B cell (primary cell): ENCODE data around the gene KLF7. TPM values are rescaled to one million over a fixed set of nuclear protein-coding genes. Genes with fewer than 3 reads are reported as not detected.

Experiments used
- ATAC-seq: fragments of 200-7000 bp; cut with Tn5 transposase; one replicate; pipeline ENCODE4 v1.10.0; 2021; ENCODE audit warnings: low read depth, mild to moderate bottlenecking, moderate number of reproducible peaks, moderate library complexity
- CTCF ChIA-PET: fragments of 350-600 bp; sonication (Branson Sonifier 250); formaldehyde crosslinking; loops from one replicate; lab custom pipeline; 2021; ENCODE audit warnings: antibody characterized with exemption, inconsistent platforms; lab: Charles Lee
- POLR2A ChIA-PET: fragments of 350-600 bp; sonication (Branson Sonifier 250); formaldehyde crosslinking; loops from one replicate; lab custom pipeline; 2021; ENCODE audit warnings: antibody characterized with exemption; lab: Charles Lee
- DNase-seq: peaks from one replicate; pipeline ENCODE4 v3.0.0; 2013
- H2AFZ ChIP-seq: 2 replicates; pipeline ENCODE4 v1.6.1; 2012; ENCODE audit warnings: mild to moderate bottlenecking, low read depth, low read length; ENCODE audit not compliant: insufficient read depth, poor library complexity, severe bottlenecking
- H3K27ac ChIP-seq, 2 donors: 1 replicate in 1 of 2; 2 replicates in 1 of 2; pipeline ENCODE4 v1.5.1; 2012 to 2013; ENCODE audit warnings: low read length in 2 of 2, mild to moderate bottlenecking in 2 of 2, moderate library complexity in 1 of 2
- H3K27me3 ChIP-seq, 4 experiments: fragments of 200-600 bp in 1 of 4; sonication (generic) in 1 of 4; replicated peaks in 1 of 4; 1 replicate in 2 of 4; 2 replicates in 2 of 4; pipeline versions ENCODE4 v1.6.1 to v1.7.0; 2013 to 2016; ENCODE audit warnings: low read length in 3 of 4, mild to moderate bottlenecking in 2 of 4, mixed read lengths in 1 of 4, moderate library complexity in 1 of 4; ENCODE audit not compliant: insufficient read depth in 4 of 4, control insufficient read depth in 3 of 4; ENCODE audit errors: control extremely low read depth in 1 of 4
- H3K36me3 ChIP-seq, 2 experiments: replicated peaks in 1 of 2; 1 replicate in 1 of 2; 2 replicates in 1 of 2; pipeline versions ENCODE4 v1.6.1 to v1.7.1; 2013; ENCODE audit warnings: low read length in 1 of 2; ENCODE audit not compliant: insufficient read depth in 2 of 2, control insufficient read depth in 1 of 2; ENCODE audit errors: control extremely low read depth in 1 of 2, extremely low read depth in 1 of 2
- H3K4me1 ChIP-seq, 2 donors: fragments of 200-600 bp in 1 of 2; sonication (generic) in 1 of 2; 1 replicate in 1 of 2; 2 replicates in 1 of 2; pipeline versions ENCODE4 v1.5.1 to v1.6.1; 2013 to 2017; ENCODE audit warnings: low read length in 2 of 2; ENCODE audit not compliant: control insufficient read depth in 2 of 2, insufficient read depth in 2 of 2
- H3K4me2 ChIP-seq: replicated peaks from 2 replicates; pipeline ENCODE3; 2012; ENCODE audit warnings: mild to moderate bottlenecking, low read depth, low read length; ENCODE audit not compliant: poor library complexity, severe bottlenecking
- H3K4me3 ChIP-seq, 5 experiments: fragments of 200-600 bp in 1 of 5; sonication (generic) in 1 of 5; 1 replicate in 3 of 5; 2 replicates in 2 of 5; pipeline versions ENCODE4 v1.5.1 to v1.7.0; 2011 to 2016; ENCODE audit warnings: low read length in 4 of 5, mild to moderate bottlenecking in 4 of 5, low read depth in 2 of 5, control low read depth in 1 of 5, moderate library complexity in 1 of 5; ENCODE audit not compliant: insufficient read depth in 1 of 5; ENCODE audit errors: control extremely low read depth in 1 of 5, extremely low read depth in 1 of 5
- H3K79me2 ChIP-seq: fragments of 200-600 bp; sonication (generic); one replicate; pipeline ENCODE4 v1.6.0; 2016; ENCODE audit warnings: low read length; ENCODE audit not compliant: control insufficient read depth, insufficient read depth
- H3K9ac ChIP-seq: fragments of 200-600 bp; sonication (generic); 2 replicates; pipeline ENCODE4 v1.6.1; 2017; ENCODE audit warnings: mild to moderate bottlenecking, low read length, moderate library complexity
- H3K9me3 ChIP-seq, 3 donors: one replicate each; pipeline versions ENCODE4 v1.6.1 to v1.7.1; 2013; ENCODE audit warnings: low read length in 2 of 3; ENCODE audit not compliant: control insufficient read depth in 2 of 3, insufficient read depth in 1 of 3; ENCODE audit errors: control extremely low read depth in 1 of 3
- H4K20me1 ChIP-seq: 2 replicates; pipeline ENCODE4 v1.6.0; 2012; ENCODE audit warnings: mild to moderate bottlenecking, low read length; ENCODE audit not compliant: insufficient read depth, control insufficient read depth, poor library complexity, severe bottlenecking
- H3K27ac Mint-ChIP-seq: one replicate; pipeline ENCODE4 v1.8.0; 2021; ENCODE audit warnings: mixed read lengths
- H3K27me3 Mint-ChIP-seq: one replicate; pipeline ENCODE4 v1.8.0; 2021; ENCODE audit warnings: mixed read lengths
- H3K4me1 Mint-ChIP-seq: one replicate; pipeline ENCODE4 v1.8.0; 2021; ENCODE audit warnings: mixed read lengths
- H3K4me3 Mint-ChIP-seq: one replicate; pipeline ENCODE4 v1.8.0; 2021; ENCODE audit warnings: mixed read lengths
- H3K9me3 Mint-ChIP-seq: one replicate; pipeline ENCODE4 v1.8.0; 2022; ENCODE audit warnings: mixed read lengths; ENCODE audit not compliant: insufficient read depth
- EZH2 ChIP-seq: IDR thresholded peaks from 2 replicates; pipeline ENCODE4 v1.6.1; 2012; ENCODE audit warnings: borderline replicate concordance, low read depth, mild to moderate bottlenecking, moderate library complexity, low read length; ENCODE audit not compliant: insufficient read depth, poor library complexity, severe bottlenecking
- WGBS: methylation state at CpG from one replicate; pipeline ENCODE4 v1.1.5; 2013; ENCODE audit warnings: missing lambda C conversion rate; ENCODE audit not compliant: insufficient coverage; 5-methylcytosine and 5-hydroxymethylcytosine counted together
- intact Hi-C: fragments of 100-400 bp; cut with micrococcal nuclease; formaldehyde crosslinking; loops from one replicate; pipeline ENCODE4 v1.10.0; 2022
- polyA plus RNA-seq: library from polyadenylated mRNA; depleted of rRNA; stranded (reverse); fragments of >200 nt; gene quantifications from 2 replicates; pipeline ENCODE4 v1.2.3, GENCODE V29; 2012
- total RNA-seq, 2 donors: library from RNA; stranded (reverse); fragments of 120-200 nt in 1 of 2; gene quantifications; 1 replicate in 1 of 2; 2 replicates in 1 of 2; pipeline versions ENCODE4 v1.2.3 to v1.2.4, GENCODE V29; 2013 to 2022
- TF ChIP-seq, protein P1 (sequence below): fragments of 200-600 bp; IDR thresholded peaks from one replicate; pipeline ENCODE4 v1.8.0; 2022; ENCODE audit warnings: antibody characterized with exemption, mild to moderate bottlenecking

The KLF7 gene
- total and polyA plus RNA-seq, 2 donors (not counting 1 experiment from before 2014, with no cell fraction given) = 46.2 to 93.2 TPM

DNA sequence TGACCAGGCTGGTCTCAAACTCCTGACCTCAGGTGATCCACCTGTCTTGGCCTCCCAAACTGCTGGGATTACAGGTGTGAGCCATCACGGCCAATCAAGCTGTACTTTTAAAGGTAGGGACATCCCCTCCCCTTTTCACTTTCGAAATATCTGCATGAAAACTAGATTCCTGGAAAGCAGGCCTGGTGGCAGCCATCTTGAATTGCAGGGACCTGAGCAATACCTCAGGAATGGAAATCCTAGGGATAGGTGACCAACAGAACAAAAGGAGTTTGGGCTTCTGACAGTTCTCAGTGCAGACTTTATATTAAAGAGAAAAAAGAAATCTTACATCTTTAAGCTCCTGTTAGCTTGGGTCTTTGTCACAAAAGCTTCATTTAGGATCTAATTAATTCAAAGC, 62.6 kb downstream of the KLF7 start:
- no peak for ATAC-seq
- H3K79me2 ChIP-seq = peaks cover 15% of the 10 kb centered on the region
- 92% methylated on average over 2 of the region's 2 CpGs for WGBS

DNA sequence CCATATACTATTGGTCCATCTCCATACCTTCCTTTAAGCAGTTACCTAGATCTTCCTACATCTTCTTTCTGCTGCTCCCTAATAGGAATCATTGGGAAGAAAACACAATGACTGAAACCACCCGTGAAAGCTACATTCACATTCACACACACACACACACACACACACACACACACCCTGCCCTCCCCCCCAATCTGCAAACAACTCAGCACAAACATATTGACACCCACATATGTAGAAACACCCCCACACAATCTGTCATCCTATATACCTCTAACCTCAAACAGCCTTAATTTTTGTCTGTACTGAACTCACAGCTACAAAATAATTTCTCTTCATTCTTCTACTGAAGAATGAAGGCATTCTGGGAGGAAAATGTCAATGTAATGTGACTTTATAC, 63.8 kb downstream of the KLF7 start:
- H3K4me3 ChIP-seq = no peak overlapping the region
- Mint-ChIP-seq H3K27ac (no peak overlapping the region), H3K27me3 (no peaks in the 10 kb centered on the region), H3K4me1 (peaks cover 12% of the 10 kb centered on the region), H3K4me3 (no peak overlapping the region), H3K9me3 (no peaks in the 10 kb centered on the region)
- no peak for ATAC-seq
- no peak overlapping the region for H3K4me2 ChIP-seq
- TF ChIP-seq, protein P1, sequence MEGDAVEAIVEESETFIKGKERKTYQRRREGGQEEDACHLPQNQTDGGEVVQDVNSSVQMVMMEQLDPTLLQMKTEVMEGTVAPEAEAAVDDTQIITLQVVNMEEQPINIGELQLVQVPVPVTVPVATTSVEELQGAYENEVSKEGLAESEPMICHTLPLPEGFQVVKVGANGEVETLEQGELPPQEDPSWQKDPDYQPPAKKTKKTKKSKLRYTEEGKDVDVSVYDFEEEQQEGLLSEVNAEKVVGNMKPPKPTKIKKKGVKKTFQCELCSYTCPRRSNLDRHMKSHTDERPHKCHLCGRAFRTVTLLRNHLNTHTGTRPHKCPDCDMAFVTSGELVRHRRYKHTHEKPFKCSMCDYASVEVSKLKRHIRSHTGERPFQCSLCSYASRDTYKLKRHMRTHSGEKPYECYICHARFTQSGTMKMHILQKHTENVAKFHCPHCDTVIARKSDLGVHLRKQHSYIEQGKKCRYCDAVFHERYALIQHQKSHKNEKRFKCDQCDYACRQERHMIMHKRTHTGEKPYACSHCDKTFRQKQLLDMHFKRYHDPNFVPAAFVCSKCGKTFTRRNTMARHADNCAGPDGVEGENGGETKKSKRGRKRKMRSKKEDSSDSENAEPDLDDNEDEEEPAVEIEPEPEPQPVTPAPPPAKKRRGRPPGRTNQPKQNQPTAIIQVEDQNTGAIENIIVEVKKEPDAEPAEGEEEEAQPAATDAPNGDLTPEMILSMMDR = no peak
- TF ChIP-seq EZH2 = no peak
- POLR2A ChIA-PET = no interaction called here
- H3K9ac ChIP-seq = no peak overlapping the region
- no peak overlapping the region for H3K27ac ChIP-seq
- CTCF ChIA-PET = no interaction called here
- no peak overlapping the region for H2AFZ ChIP-seq
- WGBS = 89% methylated on average over 1 of the region's 1 CpG
- H3K36me3 ChIP-seq = peaks cover 0 to 13% of the 10 kb centered on the region in 2 experiments
- intact Hi-C loops = no loop called here
- H4K20me1 ChIP-seq = no peaks in the 10 kb centered on the region
- H3K79me2 ChIP-seq = peaks cover 18% of the 10 kb centered on the region
- DNase-seq = no peak
- no peaks in the 10 kb centered on the region for H3K27me3 ChIP-seq
- H3K4me1 ChIP-seq = no peaks in the 10 kb centered on the region
- H3K9me3 ChIP-seq = no peaks in the 10 kb centered on the region

More for the DNA sequence above, 62.6 kb downstream of the KLF7 start:
- H3K9me3 Mint-ChIP-seq = no peaks in the 10 kb centered on the region
- Histone ChIP-seq H3K27me3 (no peaks in the 10 kb centered on the region), H3K36me3 (peaks cover 0 to 14% of the 10 kb centered on the region in 2 experiments), H3K27ac (no peak overlapping the region), H3K4me2 (no peak overlapping the region), H4K20me1 (no peaks in the 10 kb centered on the region), H3K4me3 (no peak overlapping the region), H3K9me3 (no peaks in the 10 kb centered on the region), H3K4me1 (peaks cover 7 to 8% of the 10 kb centered on the region in 2 donors), H3K9ac (no peak overlapping the region), H2AFZ (no peak overlapping the region)
- DNase-seq = no peak
- POLR2A ChIA-PET = no interaction called here
- intact Hi-C loops = no loop called here
- CTCF ChIA-PET = no interaction called here
- no peak overlapping the region for H3K27ac Mint-ChIP-seq
- H3K4me1 Mint-ChIP-seq = peaks cover 15% of the 10 kb centered on the region
- TF ChIP-seq, protein P1 = no peak
- no peak for TF ChIP-seq EZH2
- no peak overlapping the region for H3K4me3 Mint-ChIP-seq
- H3K27me3 Mint-ChIP-seq = no peaks in the 10 kb centered on the region
